ENCODE data around the gene CEP44.

Gene CEP44

GRCh38 chr4:174262624-174263444 lies 20.9 kb upstream of the CEP44 start:
- TF ChIP-seq CTCF (IDR thresholded peaks at IDR 0.05; ENCODE audit: low read depth, low read length, missing control alignments) = no peak
- no peak overlapping the region for H3K4me3 ChIP-seq (ENCODE audit: low read depth, low read length)
- DNase-seq (ENCODE audit: low read depth) = no peak

DNA sequence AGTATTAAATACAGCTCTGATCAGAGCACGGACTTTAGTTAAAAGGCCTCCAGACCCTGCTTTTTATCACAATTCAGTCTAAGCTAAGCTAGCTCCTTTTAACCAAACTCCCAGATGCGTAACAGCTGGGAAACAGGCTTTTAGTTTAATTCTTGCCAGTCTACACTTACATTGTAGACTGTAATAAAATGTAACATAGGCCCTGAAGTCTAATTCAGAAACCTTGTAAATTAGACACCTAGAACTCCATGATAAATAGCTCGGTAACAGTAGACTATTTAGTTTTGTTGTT lies 20.3 kb upstream of the CEP44 start:
- TF ChIP-seq CTCF (IDR thresholded peaks at IDR 0.05; ENCODE audit: low read depth, low read length, missing control alignments) = no peak
- DNase-seq (ENCODE audit: low read depth) = no peak

GRCh38 chr4:174265916-174266315 lies 17.8 kb upstream of the CEP44 start:
- no peak overlapping the region for H3K4me3 ChIP-seq (ENCODE audit: low read depth, low read length)
- DNase-seq (ENCODE audit: low read depth) = no peak
- TF ChIP-seq CTCF (IDR thresholded peaks at IDR 0.05; ENCODE audit: low read depth, low read length, missing control alignments) = no peak

More for the DNA sequence above, 20.3 kb upstream of the CEP44 start:
- no peak overlapping the region for H3K4me3 ChIP-seq (ENCODE audit: low read depth, low read length)

DNA sequence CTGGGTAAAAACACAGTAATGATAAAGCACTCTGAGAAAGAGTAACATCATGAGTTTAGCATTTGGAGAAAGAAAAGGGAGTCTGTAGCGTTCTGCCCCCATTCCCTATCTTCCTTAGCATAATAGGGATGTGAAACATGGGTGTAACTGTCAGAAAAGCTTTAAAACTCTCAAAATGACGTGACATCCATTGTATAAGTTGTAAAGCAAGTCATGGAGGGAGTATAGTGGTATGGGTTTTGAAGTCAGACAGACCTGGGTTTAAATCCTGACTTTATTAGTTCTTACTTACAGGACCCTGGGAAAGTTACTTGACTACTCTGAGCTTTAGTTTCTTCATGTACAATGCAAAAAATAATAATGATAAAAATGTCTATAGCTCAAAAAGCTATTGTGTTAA lies 17.3 kb upstream of the CEP44 start:
- no peak for DNase-seq (ENCODE audit: low read depth)
- no peak for TF ChIP-seq CTCF (IDR thresholded peaks at IDR 0.05; ENCODE audit: low read depth, low read length, missing control alignments)
- no peak overlapping the region for H3K4me3 ChIP-seq (ENCODE audit: low read depth, low read length)

- no peak for TF ChIP-seq CTCF (IDR thresholded peaks at IDR 0.05; ENCODE audit: low read depth, low read length, missing control alignments)
- H3K4me3 ChIP-seq (ENCODE audit: low read depth, low read length) = no peak overlapping the region
- no peak for DNase-seq (ENCODE audit: low read depth)
Observed at GRCh38 chr4:174273930-174274329, 9.8 kb upstream of the CEP44 start.

DNA sequence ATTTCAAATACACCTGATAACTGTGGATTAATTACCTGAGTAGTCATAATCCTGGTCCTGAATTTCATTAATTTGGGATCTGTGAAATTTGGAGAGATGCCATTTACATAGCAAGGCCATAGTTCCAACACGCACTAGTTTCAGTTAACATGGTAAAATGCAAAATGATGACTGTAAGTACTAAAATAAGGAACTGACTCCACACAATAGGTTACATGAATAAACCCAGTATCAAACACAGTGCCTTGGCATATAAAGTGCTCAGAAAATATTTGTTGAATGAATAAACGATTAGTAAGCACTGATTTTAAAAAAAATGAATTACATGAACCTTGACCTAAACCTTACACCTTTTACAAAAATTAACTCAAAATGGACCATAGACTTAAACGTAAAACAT lies 9.3 kb upstream of the CEP44 start:
- DNase-seq (ENCODE audit: low read depth) = no peak
- no peak for TF ChIP-seq CTCF (IDR thresholded peaks at IDR 0.05; ENCODE audit: low read depth, low read length, missing control alignments)
- no peak overlapping the region for H3K4me3 ChIP-seq (ENCODE audit: low read depth, low read length)

DNA sequence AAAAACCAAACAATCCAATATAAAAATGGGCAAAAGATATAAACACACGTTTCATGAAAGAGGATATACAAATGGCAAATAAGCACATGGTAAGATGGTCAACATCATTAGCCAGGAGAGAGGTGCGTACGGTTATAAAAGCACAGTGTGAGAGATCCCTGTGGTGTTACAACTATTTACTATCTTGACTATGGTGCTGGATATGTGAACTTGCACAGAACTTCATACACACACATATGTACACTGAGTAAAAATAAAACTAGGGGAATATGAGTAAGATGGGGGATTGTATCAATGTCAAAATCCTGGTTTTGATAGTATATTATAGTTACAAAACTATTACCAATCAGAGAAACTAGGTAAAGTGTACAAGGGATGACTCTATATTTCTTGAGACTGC lies 8.6 kb upstream of the CEP44 start:
- DNase-seq (ENCODE audit: low read depth) = no peak
- H3K4me3 ChIP-seq (ENCODE audit: low read depth, low read length) = no peak overlapping the region
- TF ChIP-seq CTCF (IDR thresholded peaks at IDR 0.05; ENCODE audit: low read depth, low read length, missing control alignments) = no peak

Data from GM12864 (cell line).